Spleen (tissue), 7 donors: ENCODE measurements around the gene RNLS.

ENCODE experiments used
- CTCF ChIP-seq, 11 experiments: fragments of 200-600 bp in 7 of 11; fragments of 450-650 bp in 4 of 11; sonication (generic) in 4 of 11; IDR thresholded peaks in 8 of 11; conservative IDR thresholded peaks in 3 of 11; 1 replicate in 7 of 11; 2 replicates in 4 of 11; pipeline versions ENCODE4 v1.4.0 to v1.8.0; 2016 to 2021; ENCODE audit warnings: antibody characterized with exemption in 11 of 11, inconsistent platforms in 4 of 11, mild to moderate bottlenecking in 1 of 11
- POLR2A ChIP-seq, 3 donors: fragments of 450-650 bp; IDR thresholded peaks; one replicate each; pipeline ENCODE4 v1.5.1; 2017; ENCODE audit warnings: antibody characterized with exemption in 3 of 3, mild to moderate bottlenecking in 1 of 3
- POLR2AphosphoS5 ChIP-seq, 3 donors: sonication (generic); formaldehyde crosslinking; IDR thresholded peaks; one replicate each; pipeline ENCODE4 v1.5.1; 2017; ENCODE audit warnings: antibody characterized with exemption in 3 of 3
- donor health status: DM: no; HTN: no; CAD: no; lungs with moderate emphysema.
- donor health status: DM: no; HTN: no; CAD: no.
- donor health status: DM: no; HTN: no; CAD: no.

- TF ChIP-seq CTCF (IDR thresholded peaks at IDR 0.05 in 8 of 11, conservative IDR thresholded peaks at IDR 0.05 in 3 of 11) (no peak), POLR2AphosphoS5 (IDR thresholded peaks at IDR 0.05) (no peak), POLR2A (IDR thresholded peaks at IDR 0.05) (no peak)
Observed at GRCh38 chr10:88507404-88507803, 75.7 kb downstream of the RNLS start.
